IPS-18a (cell line): Measurements from ENCODE around the gene ABLIM3.

ENCODE experiments used
- H3K27ac ChIP-seq: one replicate; pipeline ENCODE4 v1.5.1; 2013; ENCODE audit warnings: low read length
- H3K27me3 ChIP-seq: one replicate; pipeline ENCODE4 v1.6.1; 2013; ENCODE audit warnings: mild to moderate bottlenecking, low read length; ENCODE audit not compliant: control insufficient read depth, insufficient read depth
- H3K36me3 ChIP-seq: one replicate; pipeline ENCODE4 v1.6.1; 2013; ENCODE audit warnings: low read depth, low read length; ENCODE audit not compliant: control insufficient read depth
- H3K4me1 ChIP-seq: one replicate; pipeline ENCODE4 v1.6.1; 2013; ENCODE audit warnings: low read depth, low read length; ENCODE audit not compliant: control insufficient read depth
- H3K4me3 ChIP-seq: one replicate; pipeline ENCODE4 v1.5.1; 2013; ENCODE audit warnings: low read length
- H3K9ac ChIP-seq: one replicate; pipeline ENCODE4 v1.6.1; 2013; ENCODE audit warnings: mild to moderate bottlenecking, low read length, moderate library complexity
- H3K9me3 ChIP-seq: one replicate; pipeline ENCODE4 v1.6.1; 2013; ENCODE audit warnings: low read depth, low read length; ENCODE audit not compliant: control insufficient read depth

ABLIM3 gene

GRCh38 chr5:149121145-149121544, 20.1 kb upstream of the ABLIM3 start:
- Histone ChIP-seq H3K36me3 (no peaks in the 10 kb centered on the region), H3K9me3 (peaks cover 3% of the 10 kb centered on the region), H3K4me1 (peaks cover 5% of the 10 kb centered on the region), H3K4me3 (no peak overlapping the region), H3K27me3 (no peaks in the 10 kb centered on the region), H3K27ac (no peak overlapping the region), H3K9ac (no peak overlapping the region)

- H3K9ac ChIP-seq: no peak overlapping the region
- H3K27ac ChIP-seq: no peak overlapping the region
- H3K4me1 ChIP-seq: peaks cover 8% of the 10 kb centered on the region
- H3K4me3 ChIP-seq: no peak overlapping the region
- H3K27me3 ChIP-seq: no peaks in the 10 kb centered on the region
- no peaks in the 10 kb centered on the region for H3K36me3 ChIP-seq
- peaks cover 3% of the 10 kb centered on the region for H3K9me3 ChIP-seq
Measured at GRCh38 chr5:149123211-149123610, 18.1 kb upstream of the ABLIM3 start.

GRCh38 chr5:149125386-149125891, 15.9 kb upstream of the ABLIM3 start:
- Histone ChIP-seq H3K27ac (no peak overlapping the region), H3K4me3 (no peak overlapping the region), H3K36me3 (no peaks in the 10 kb centered on the region), H3K27me3 (no peaks in the 10 kb centered on the region), H3K4me1 (peaks cover 12% of the 10 kb centered on the region), H3K9me3 (peaks cover 3% of the 10 kb centered on the region), H3K9ac (no peak overlapping the region)

GRCh38 chr5:149126906-149127305, 14.4 kb upstream of the ABLIM3 start:
- H3K9ac ChIP-seq: no peak overlapping the region
- H3K36me3 ChIP-seq: no peaks in the 10 kb centered on the region
- no peaks in the 10 kb centered on the region for H3K27me3 ChIP-seq
- H3K4me3 ChIP-seq: no peak overlapping the region
- peaks cover 12% of the 10 kb centered on the region for H3K4me1 ChIP-seq
- peaks cover 3% of the 10 kb centered on the region for H3K9me3 ChIP-seq
- H3K27ac ChIP-seq: no peak overlapping the region

- no peak overlapping the region for H3K9ac ChIP-seq
- peaks cover 12% of the 10 kb centered on the region for H3K4me1 ChIP-seq
- H3K27me3 ChIP-seq: no peaks in the 10 kb centered on the region
- no peaks in the 10 kb centered on the region for H3K36me3 ChIP-seq
- peaks cover 3% of the 10 kb centered on the region for H3K9me3 ChIP-seq
- no peak overlapping the region for H3K4me3 ChIP-seq
- H3K27ac ChIP-seq: no peak overlapping the region
Measured at GRCh38 chr5:149127394-149127955, 13.8 kb upstream of the ABLIM3 start.

- H3K4me3 ChIP-seq: no peak overlapping the region
- peaks cover 12% of the 10 kb centered on the region for H3K4me1 ChIP-seq
- H3K9me3 ChIP-seq: no peaks in the 10 kb centered on the region
- H3K27ac ChIP-seq: no peak overlapping the region
- no peaks in the 10 kb centered on the region for H3K36me3 ChIP-seq
- no peak overlapping the region for H3K9ac ChIP-seq
- no peaks in the 10 kb centered on the region for H3K27me3 ChIP-seq
Measured at GRCh38 chr5:149128023-149128875, 13.0 kb upstream of the ABLIM3 start.

- Histone ChIP-seq H3K9me3 (no peaks in the 10 kb centered on the region), H3K4me3 (no peak overlapping the region), H3K27ac (no peak overlapping the region), H3K36me3 (no peaks in the 10 kb centered on the region), H3K4me1 (peaks cover 12% of the 10 kb centered on the region), H3K27me3 (no peaks in the 10 kb centered on the region), H3K9ac (no peak overlapping the region)
Measured at GRCh38 chr5:149129181-149129580, 12.1 kb upstream of the ABLIM3 start.

- Histone ChIP-seq H3K4me1 (peaks cover 12% of the 10 kb centered on the region), H3K9me3 (no peaks in the 10 kb centered on the region), H3K27me3 (no peaks in the 10 kb centered on the region), H3K27ac (no peak overlapping the region), H3K4me3 (no peak overlapping the region), H3K36me3 (no peaks in the 10 kb centered on the region), H3K9ac (no peak overlapping the region)
Measured at GRCh38 chr5:149130121-149130914, 11.0 kb upstream of the ABLIM3 start.

- no peaks in the 10 kb centered on the region for H3K36me3 ChIP-seq
- H3K4me1 ChIP-seq: peaks cover 7% of the 10 kb centered on the region
- no peak overlapping the region for H3K27ac ChIP-seq
- H3K9me3 ChIP-seq: no peaks in the 10 kb centered on the region
- no peak overlapping the region for H3K4me3 ChIP-seq
- H3K27me3 ChIP-seq: no peaks in the 10 kb centered on the region
- H3K9ac ChIP-seq: no peak overlapping the region
Measured at GRCh38 chr5:149132474-149132873, 8.8 kb upstream of the ABLIM3 start.

- Histone ChIP-seq H3K36me3 (no peaks in the 10 kb centered on the region), H3K27me3 (no peaks in the 10 kb centered on the region), H3K4me1 (peaks cover 4% of the 10 kb centered on the region), H3K9me3 (no peaks in the 10 kb centered on the region), H3K4me3 (no peak overlapping the region), H3K27ac (no peak overlapping the region), H3K9ac (no peak overlapping the region)
Measured at GRCh38 chr5:149133795-149134777, 7.2 kb upstream of the ABLIM3 start.
